Esophagus muscularis mucosa (tissue), 4 donors: Measurements from ENCODE around the gene USHBP1.

Experiments used
- CTCF ChIP-seq, 3 experiments: fragments of 200-600 bp in 2 of 3; fragments of 450-650 bp in 1 of 3; sonication (generic) in 2 of 3; IDR thresholded peaks; one replicate each; pipeline ENCODE4 v1.5.1; 2017 to 2019; ENCODE audit warnings: antibody characterized with exemption in 3 of 3, mild to moderate bottlenecking in 2 of 3, moderate library complexity in 1 of 3
- EP300 ChIP-seq: sonication (generic); formaldehyde crosslinking; IDR thresholded peaks from one replicate; pipeline ENCODE4 v1.6.1; 2017; ENCODE audit warnings: antibody characterized with exemption
- POLR2A ChIP-seq: fragments of 450-650 bp; IDR thresholded peaks from one replicate; pipeline ENCODE4 v1.6.1; 2017; ENCODE audit warnings: antibody characterized with exemption, moderate library complexity, mild to moderate bottlenecking, low read depth
- POLR2AphosphoS5 ChIP-seq, 2 donors: sonication (generic); formaldehyde crosslinking; IDR thresholded peaks; one replicate each; pipeline ENCODE4 v1.6.1; 2017; ENCODE audit warnings: antibody characterized with exemption in 2 of 2

- TF ChIP-seq CTCF (IDR thresholded peaks at IDR 0.05) (no peak), POLR2A (no peak), POLR2AphosphoS5 (IDR thresholded peaks at IDR 0.05) (no peak), EP300 (no peak)
Measured at GRCh38 chr19:17266026-17266425, 1.5 kb upstream of the USHBP1 start.
